ENCODE data around the gene MSI2.

GRCh38 chr17:57633236-57633635 is 376.9 kb downstream of the MSI2 start:
- TF ChIP-seq CTCF (IDR thresholded peaks at IDR 0.05; ENCODE audit: insufficient read depth, low read depth, low read length), result no peak
- no peak for TF ChIP-seq EZH2 (IDR thresholded peaks at IDR 0.05; ENCODE audit: insufficient read depth, low read length)
